Skin epidermis (tissue), 12 donors: ENCODE measurements around the gene RAB3D.
"Not testable (repeated sequence)": the region's sequence is repeated elsewhere in the genome, so short reads cannot be mapped to it uniquely, and the experiment has no call there.

Experiments
- H3K27ac ChIP-seq, 21 experiments: fragments of 200-600 bp; sonication (generic) in 11 of 21; one replicate each; pipeline ENCODE4 v1.5.0; 2020; ENCODE audit warnings: mild to moderate bottlenecking in 3 of 21, inconsistent platforms in 2 of 21, moderate library complexity in 2 of 21
- H3K4me3 ChIP-seq, 7 experiments: fragments of 200-600 bp; sonication (generic) in 2 of 7; one replicate each; pipeline ENCODE4 v1.5.0; 2020; ENCODE audit warnings: inconsistent platforms in 2 of 7, mild to moderate bottlenecking in 2 of 7, moderate library complexity in 1 of 7

RAB3D gene

GRCh38 chr19:11321191-11322126 is 18.0 kb downstream of the RAB3D start:
- Histone ChIP-seq H3K4me3 (no peak overlapping the region), H3K27ac (peak overlapping the region in 3 of 21 experiments; percentile 6 to 75 (median 72))

- not testable (repeated sequence) for H3K4me3 ChIP-seq
- peak overlapping the region in 1 of 21 experiments; percentile 6 for H3K27ac ChIP-seq
Measured at GRCh38 chr19:11320278-11320995, 19.0 kb downstream of the RAB3D start.

GRCh38 chr19:11306337-11306736 is 33.1 kb downstream of the RAB3D start:
- H3K27ac ChIP-seq: no peak overlapping the region
- H3K4me3 ChIP-seq: no peak overlapping the region

GRCh38 chr19:11304936-11305335 is 34.5 kb downstream of the RAB3D start:
- no peak overlapping the region for H3K4me3 ChIP-seq

GRCh38 chr19:11300811-11301120 is 38.7 kb downstream of the RAB3D start:
- Histone ChIP-seq H3K27ac (no peak overlapping the region), H3K4me3 (no peak overlapping the region)

More at GRCh38 chr19:11304936-11305335, 34.5 kb downstream of the RAB3D start:
- H3K27ac ChIP-seq: no peak overlapping the region

GRCh38 chr19:11299946-11300810 is 39.3 kb downstream of the RAB3D start:
- Histone ChIP-seq H3K4me3 (no peak overlapping the region), H3K27ac (no peak overlapping the region)

- Histone ChIP-seq H3K27ac (peak overlapping the region in 6 of 21 experiments; percentile 2 to 21 (median 12)), H3K4me3 (no peak overlapping the region)
Measured at GRCh38 chr19:11296264-11296663, 43.2 kb downstream of the RAB3D start.

GRCh38 chr19:11295665-11296245 is 43.7 kb downstream of the RAB3D start, which contains the start of gene TSPAN16:
TSPAN16 (plus strand) TSS chr19:11296160; CDS start chr19:11296298, 138 bp downstream.
- peak within 1 kb of the TSS in 8 of 21 experiments; percentile 2 to 51 (median 16) for H3K27ac ChIP-seq
- no peak within 1 kb of the TSS for H3K4me3 ChIP-seq

GRCh38 chr19:11295180-11295579 is 44.3 kb downstream of the RAB3D start:
- Histone ChIP-seq H3K27ac (peak overlapping the region in 1 of 21 experiments; percentile 11), H3K4me3 (no peak overlapping the region)

GRCh38 chr19:11293433-11294389 is 45.7 kb downstream of the RAB3D start:
- Histone ChIP-seq H3K27ac (peak overlapping the region in 9 of 21 experiments; percentile 12 to 63 (median 39)), H3K4me3 (peak overlapping the region in 1 of 7 experiments; percentile 4)

GRCh38 chr19:11291991-11292390 is 47.5 kb downstream of the RAB3D start:
- Histone ChIP-seq H3K4me3 (no peak overlapping the region), H3K27ac (peak overlapping the region in 1 of 21 experiments; percentile 32)

GRCh38 chr19:11291415-11291814 is 48.0 kb downstream of the RAB3D start:
- H3K27ac ChIP-seq: no peak overlapping the region

GRCh38 chr19:11290256-11290655 is 49.2 kb downstream of the RAB3D start:
- Histone ChIP-seq H3K27ac (no peak overlapping the region), H3K4me3 (no peak overlapping the region)

More at GRCh38 chr19:11291415-11291814, 48.0 kb downstream of the RAB3D start:
- H3K4me3 ChIP-seq: no peak overlapping the region

GRCh38 chr19:11288349-11288748 is 51.1 kb downstream of the RAB3D start:
- H3K27ac ChIP-seq: no peak overlapping the region
- H3K4me3 ChIP-seq: no peak overlapping the region

- H3K4me3 ChIP-seq: no peak overlapping the region
- peak overlapping the region in 11 of 21 experiments; percentile 0 to 56 (median 38) for H3K27ac ChIP-seq
Measured at GRCh38 chr19:11286312-11286974, 53.0 kb downstream of the RAB3D start.

- Histone ChIP-seq H3K27ac (peak overlapping the region in 6 of 21 experiments; percentile 3 to 41 (median 22)), H3K4me3 (no peak overlapping the region)
Measured at GRCh38 chr19:11284515-11284914, 54.9 kb downstream of the RAB3D start.

- Histone ChIP-seq H3K4me3 (no peak overlapping the region), H3K27ac (no peak overlapping the region)
Measured at GRCh38 chr19:11281356-11282049, 58.0 kb downstream of the RAB3D start.
